TTC549 (cell line): Measurements from ENCODE around the gene ABCG1.

Experiments used
- FAIRE-seq: peaks from 2 replicates; lab custom pipeline; 2012; peaks lifted over from hg19 to GRCh38; lab: Jason Lieb, UNC

The ABCG1 gene

DNA sequence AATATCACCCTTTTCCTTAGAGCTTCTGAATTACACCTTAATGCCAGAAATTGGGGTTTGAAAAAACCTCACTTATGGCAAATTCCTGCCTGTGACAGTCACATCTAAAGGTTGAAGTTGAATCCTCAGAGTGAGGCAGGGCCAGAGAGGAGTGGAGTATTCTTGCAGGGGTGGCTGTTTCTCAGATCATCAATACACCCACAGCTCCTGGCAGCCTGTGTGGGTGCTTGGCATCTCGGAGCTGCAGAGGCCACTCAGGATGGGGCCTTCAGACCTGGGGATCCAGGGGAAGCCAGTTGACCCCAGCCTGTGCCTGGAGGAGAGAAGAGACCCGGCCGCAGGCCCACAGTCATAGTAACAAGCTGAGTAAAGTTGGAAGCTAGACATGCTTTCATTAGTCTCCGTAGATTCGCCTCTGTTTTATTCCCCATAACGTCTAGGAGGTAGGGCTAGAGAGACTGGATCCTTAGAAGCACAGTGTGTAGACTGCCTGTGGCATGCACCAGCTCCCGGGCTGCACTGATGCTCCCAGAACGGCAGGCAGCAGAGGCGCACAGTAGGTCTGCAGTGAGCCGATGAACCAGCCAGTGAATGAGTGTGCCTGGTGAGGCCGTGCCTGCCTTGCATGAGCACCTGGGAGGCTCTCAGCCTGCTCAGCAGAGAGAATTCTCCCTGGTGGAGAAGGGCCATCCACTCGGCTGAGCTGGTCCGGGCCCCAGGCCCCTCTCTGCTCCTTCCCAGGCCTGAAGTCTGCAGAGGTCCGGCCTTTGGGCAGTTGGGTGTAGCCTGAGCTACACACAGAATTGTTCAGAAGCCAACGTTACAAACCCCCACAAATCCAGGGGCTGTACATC lies 53.4 kb downstream of the ABCG1 start:
- FAIRE-seq: no peak

GRCh38 chr21:42272984-42273600 lies 54.2 kb downstream of the ABCG1 start:
- no peak for FAIRE-seq

DNA sequence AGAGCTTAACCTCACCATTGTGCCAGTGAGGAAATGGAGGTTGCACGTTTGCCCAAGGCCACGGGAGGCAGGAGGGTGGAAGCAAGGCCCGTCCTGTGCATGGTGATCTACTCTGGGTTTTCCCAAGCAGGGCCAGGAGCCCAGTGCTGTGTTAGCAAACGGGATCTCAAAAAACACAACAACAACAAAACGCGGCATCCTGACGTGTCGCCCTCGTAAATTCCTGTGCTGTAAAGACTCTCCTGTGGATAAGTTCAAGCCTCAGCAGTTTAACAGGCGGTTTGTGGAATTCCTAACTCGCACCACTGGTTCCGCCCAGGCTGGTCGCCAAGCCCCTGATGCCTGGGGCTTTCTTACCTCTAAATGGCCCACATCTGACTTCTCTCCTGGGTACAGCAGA lies 57.1 kb downstream of the ABCG1 start:
- FAIRE-seq: no peak

GRCh38 chr21:42276526-42277154 lies 57.7 kb downstream of the ABCG1 start:
- no peak for FAIRE-seq

- no peak for FAIRE-seq
Observed at GRCh38 chr21:42277593-42277992, 58.7 kb downstream of the ABCG1 start.

GRCh38 chr21:42278451-42279149 lies 59.7 kb downstream of the ABCG1 start:
- FAIRE-seq: no peak

DNA sequence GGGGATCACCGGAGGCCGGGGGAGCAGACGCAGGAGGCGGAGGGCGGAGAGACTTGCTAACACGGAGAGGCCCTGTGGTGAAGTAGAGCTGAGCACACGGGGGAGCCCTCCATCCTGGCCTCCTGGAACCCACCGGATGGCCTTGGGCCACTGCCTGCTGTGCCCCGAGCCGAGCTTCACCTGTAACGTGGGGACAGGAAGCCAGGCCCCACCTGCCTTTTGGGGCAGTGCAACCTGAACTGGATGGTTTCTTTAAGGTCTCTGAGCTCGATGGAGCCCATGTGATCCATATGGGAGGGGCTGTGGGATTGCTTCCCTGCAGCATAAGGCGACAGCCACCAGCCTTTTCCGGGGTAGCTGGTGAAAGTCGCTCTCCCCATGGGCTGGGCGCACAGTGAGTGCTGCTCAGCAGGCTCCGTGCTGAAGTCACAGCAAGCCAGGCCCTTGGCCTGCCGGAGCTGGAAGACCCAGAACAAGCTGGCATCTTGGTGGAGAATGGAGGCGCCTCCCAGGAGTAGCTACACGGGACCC lies 60.5 kb downstream of the ABCG1 start:
- no peak for FAIRE-seq

DNA sequence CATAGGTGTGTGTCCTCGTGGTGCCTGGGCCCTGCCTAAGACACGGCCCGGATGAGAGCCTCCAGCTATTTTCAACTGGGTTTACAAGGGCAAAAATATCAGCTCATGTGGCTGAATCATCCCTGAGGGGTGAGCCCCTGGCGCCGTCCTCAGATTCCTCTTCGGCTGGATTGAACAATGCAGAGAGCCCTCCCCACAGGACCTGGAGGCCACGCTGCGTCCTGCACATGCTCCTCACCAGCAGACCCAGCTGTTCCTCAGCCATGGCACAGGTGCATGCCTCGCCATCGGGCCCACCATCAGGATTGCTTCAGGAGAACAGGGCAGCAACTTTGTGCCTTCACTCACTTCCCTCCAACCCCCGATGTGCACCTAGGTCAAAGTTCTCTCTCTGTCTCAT lies 60.9 kb downstream of the ABCG1 start:
- no peak for FAIRE-seq

DNA sequence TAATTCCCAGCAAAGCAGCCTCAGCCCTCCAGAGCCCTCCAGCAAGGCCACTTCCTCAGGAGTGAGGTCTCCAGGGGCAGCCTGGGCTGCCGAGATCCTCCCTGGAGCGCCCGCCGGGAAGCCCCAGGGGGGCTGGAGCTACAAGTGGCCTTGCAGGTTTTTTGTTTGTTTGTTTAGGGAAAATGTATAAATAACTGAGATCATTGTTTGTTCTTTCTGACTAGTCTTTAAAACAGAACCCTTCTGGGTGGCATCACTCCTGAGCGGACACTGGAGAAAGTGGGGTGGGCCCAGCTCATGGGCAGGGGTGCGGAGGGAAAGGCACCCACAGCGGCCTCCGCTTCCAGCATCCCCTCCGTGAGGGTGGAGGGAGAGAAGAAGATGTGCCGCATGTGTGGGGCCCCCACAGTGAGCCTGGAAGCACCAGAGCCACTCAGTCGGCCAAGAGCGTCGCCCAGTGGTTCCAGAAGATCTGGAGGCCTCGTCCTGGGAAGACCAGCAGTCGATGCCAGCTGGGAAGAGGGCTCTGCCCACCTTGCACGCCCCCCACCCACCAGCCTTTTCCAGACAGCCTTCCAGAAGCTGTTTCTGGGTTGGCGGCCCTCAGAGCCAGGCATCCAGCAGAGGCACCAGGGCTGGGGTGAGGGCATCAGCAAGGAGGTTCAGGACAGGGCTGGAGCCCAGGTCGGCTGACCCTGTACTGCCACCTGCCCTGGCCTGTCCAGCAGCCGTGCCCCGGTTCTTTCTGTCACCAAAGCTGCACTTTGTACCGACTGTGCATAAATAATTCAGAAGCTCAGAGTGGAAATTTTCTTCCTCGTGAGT lies 61.6 kb downstream of the ABCG1 start:
- no peak for FAIRE-seq

DNA sequence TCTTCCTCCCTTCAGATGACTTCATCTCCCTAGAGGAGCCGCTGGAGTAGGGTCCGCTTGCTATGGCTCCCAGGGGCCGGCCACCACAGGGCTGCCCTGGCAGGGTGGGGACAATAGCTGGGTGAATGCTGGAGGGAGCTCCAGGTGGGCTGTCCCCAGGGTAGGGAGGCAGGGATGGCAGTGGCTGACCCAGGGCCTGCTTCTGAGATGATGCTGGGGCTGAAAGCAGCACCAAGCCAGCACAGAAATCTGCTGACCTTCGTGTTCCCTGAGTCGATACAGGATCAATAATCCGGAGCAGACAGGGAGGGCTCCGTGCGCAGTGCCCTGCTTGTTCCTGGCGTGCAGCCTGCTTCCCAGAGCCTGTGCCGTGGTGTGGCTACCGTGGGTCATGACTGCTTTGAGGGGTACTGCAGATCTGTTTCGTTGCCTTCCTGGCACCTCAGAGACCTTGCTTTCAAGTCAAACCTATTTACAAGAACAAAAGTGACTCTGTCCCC lies 62.3 kb downstream of the ABCG1 start:
- FAIRE-seq: no peak

- no peak for FAIRE-seq
Observed at GRCh38 chr21:42282021-42282420, 63.1 kb downstream of the ABCG1 start.

DNA sequence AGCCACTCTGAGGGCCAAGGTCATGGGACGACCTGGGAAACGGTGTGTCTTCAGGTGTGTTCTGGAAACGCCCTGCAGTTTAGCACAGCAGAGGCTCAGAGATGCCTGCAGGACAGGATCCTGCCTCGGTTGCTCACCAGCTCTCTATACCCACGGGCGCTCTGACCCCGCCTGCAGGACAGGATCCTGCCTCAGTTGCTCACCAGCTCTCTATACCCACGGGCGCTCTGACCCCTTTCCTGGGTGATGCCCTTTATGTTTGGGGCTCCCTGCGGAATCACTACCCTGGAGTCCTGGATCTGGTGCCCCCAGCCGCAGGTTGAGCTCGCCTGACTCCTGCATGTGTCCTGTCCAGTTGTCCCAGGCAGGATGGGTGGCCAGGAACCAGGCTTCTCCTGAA lies 63.8 kb downstream of the ABCG1 start:
- FAIRE-seq: no peak

- no peak for FAIRE-seq
Observed at GRCh38 chr21:42285569-42286245, 66.8 kb downstream of the ABCG1 start.

DNA sequence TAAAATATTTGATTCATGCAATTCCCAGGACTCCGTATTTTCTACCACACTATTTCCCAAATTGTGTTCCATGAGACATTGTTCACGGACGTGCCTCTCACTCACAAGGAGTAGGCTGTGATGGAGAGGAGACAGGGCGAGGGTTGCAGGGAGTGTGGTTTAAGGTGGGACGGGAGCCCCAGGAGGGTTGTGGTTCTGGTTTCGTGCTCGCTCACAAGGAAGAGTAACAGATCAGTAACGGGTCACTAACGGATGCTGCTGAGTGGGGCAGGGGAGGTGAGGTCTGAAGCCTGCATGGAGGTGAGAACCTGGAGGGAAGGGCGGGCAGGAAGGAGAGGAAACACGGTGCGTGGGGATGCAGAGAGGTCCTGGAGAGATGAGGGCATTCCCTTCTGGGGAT lies 67.5 kb downstream of the ABCG1 start:
- no peak for FAIRE-seq

- no peak for FAIRE-seq
Observed at GRCh38 chr21:42287193-42288083, 68.5 kb downstream of the ABCG1 start.

DNA sequence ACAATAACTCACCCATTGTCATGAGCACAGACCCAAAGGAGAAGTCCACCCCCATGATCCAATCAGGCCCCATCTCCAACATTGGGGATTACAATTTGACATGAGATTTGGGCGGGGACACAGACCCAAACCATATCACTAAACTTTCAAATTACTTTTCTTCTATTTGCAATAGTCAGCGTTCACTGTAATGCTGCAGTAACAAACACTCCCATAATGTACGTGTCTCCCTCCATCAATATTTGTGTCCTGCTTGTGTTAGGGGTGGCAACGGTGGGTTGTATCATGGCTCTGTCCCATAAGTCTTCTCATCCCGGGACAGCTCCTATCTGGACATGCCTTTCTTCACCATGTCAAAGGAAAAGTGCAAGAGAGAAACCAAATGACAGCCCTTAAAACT lies 70.0 kb downstream of the ABCG1 start:
- FAIRE-seq: no peak

DNA sequence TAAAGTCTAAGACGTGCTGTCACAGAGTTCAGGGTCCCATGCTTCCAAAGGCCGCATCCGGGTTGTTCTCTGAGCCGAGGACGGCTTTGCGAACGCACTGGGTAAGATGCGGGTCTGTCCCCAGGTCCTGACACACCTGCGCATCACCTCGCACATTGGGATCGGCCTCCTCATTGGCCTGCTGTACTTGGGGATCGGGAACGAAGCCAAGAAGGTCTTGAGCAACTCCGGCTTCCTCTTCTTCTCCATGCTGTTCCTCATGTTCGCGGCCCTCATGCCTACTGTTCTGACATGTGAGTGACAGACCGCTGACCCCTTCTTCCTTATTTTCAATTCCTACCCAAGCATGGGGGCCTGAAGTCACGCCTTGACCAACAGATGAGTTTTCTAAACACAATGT lies 71.0 kb downstream of the ABCG1 start:
- FAIRE-seq: no peak

DNA sequence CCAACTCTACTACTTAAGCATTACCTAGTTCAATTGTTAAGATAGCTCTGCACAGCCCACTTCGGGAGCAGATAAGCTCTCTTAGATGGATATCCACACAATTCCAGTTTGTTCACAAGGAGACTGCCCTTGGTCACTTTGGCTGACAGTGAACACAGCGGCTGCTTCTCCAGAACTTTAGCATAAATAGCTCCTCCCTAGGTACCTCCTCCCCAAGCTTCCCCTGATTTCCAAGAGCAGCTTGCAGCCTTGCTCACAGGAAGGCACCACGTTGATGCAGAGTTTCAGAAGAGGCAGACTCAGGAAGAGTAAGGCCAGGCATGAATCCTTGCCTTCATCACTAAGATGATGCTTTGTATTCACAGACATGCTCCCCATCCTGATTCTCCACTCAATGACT lies 71.6 kb downstream of the ABCG1 start:
- no peak for FAIRE-seq

- no peak for FAIRE-seq
Observed at GRCh38 chr21:42291003-42291750, 72.2 kb downstream of the ABCG1 start.
